ENCODE results near the gene AFAP1. TPM values are rescaled to one million over a fixed set of nuclear protein-coding genes. Genes with fewer than 3 reads are reported as not detected.

Gene AFAP1
- polyA plus RNA-seq, 1 donor (not counting 4 experiments of a cell fraction or from before 2014, with no cell fraction given): 7.6 TPM

DNA sequence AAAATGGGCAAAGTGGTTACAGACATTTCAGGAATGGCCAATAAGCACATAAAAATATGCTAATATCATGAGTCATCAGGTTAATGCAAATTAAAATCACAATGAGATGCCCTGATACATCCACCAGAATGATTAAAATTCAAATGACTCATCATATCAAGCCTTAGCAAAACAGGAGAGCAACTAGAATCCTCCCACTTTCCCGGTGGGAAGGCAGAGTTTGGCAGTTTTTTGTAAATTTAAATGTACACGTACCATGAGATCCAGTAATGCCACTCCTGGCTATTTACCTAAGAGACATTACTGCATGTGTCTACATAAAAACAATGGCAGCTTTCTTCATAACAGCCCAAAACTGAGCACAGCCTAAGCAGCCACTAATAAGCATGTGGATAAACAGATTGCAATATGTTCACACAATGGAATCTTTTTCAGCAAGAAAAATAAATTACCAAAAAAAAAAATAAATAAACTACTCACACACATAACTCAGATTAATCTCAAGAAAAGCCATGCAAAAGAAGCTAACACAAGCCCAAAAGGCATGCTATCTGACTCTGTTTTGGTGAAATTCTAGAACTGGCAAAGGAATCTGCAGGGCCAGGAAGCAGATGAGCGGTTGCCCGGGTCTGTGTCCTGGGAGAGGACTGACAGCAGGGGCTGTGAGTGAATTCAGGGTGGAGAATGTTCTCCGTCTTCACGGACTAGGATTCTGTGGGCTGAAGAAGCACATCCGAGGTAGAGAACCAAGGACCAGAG, 48.8 kb downstream of the AFAP1 start:
- dilution Hi-C loops (cut with MboI; ENCODE audit: extremely low pct_ligation_motif_present, low sequenced_read_pairs): no loop called here
- no peaks in the 10 kb centered on the region for H3K27me3 ChIP-seq (ENCODE audit: control insufficient read depth, extremely low read depth, insufficient read depth, low read length)
- H3K36me3 ChIP-seq (ENCODE audit: control insufficient read depth in 2 of 2, extremely low read depth in 1 of 2, insufficient read depth in 2 of 2, low read length in 2 of 2): no peaks in the 10 kb centered on the region
- peak; percentile 74 for FAIRE-seq
- peaks cover 29% of the 10 kb centered on the region for H3K4me1 ChIP-seq (ENCODE audit: control insufficient read depth, extremely low read depth, insufficient read depth, low read length)
- TF ChIP-seq, protein P1, sequence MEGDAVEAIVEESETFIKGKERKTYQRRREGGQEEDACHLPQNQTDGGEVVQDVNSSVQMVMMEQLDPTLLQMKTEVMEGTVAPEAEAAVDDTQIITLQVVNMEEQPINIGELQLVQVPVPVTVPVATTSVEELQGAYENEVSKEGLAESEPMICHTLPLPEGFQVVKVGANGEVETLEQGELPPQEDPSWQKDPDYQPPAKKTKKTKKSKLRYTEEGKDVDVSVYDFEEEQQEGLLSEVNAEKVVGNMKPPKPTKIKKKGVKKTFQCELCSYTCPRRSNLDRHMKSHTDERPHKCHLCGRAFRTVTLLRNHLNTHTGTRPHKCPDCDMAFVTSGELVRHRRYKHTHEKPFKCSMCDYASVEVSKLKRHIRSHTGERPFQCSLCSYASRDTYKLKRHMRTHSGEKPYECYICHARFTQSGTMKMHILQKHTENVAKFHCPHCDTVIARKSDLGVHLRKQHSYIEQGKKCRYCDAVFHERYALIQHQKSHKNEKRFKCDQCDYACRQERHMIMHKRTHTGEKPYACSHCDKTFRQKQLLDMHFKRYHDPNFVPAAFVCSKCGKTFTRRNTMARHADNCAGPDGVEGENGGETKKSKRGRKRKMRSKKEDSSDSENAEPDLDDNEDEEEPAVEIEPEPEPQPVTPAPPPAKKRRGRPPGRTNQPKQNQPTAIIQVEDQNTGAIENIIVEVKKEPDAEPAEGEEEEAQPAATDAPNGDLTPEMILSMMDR (optimal IDR thresholded peaks at IDR 0.05 in 1 of 3, IDR thresholded peaks at IDR 0.05 in 1 of 3, conservative IDR thresholded peaks at IDR 0.05 in 1 of 3; ENCODE audit: extremely low read depth in 1 of 3, insufficient read depth in 2 of 3, low read length in 3 of 3): no peak
- TF ChIP-seq EZH2 (IDR thresholded peaks at IDR 0.05; ENCODE audit: low read length): no peak
- H3K27ac ChIP-seq (ENCODE audit: control insufficient read depth, insufficient read depth, low read length): peak overlapping the region; percentile 71
- H2AFZ ChIP-seq (ENCODE audit: control insufficient read depth, low read length): no peak overlapping the region
- H3K4me3 ChIP-seq (ENCODE audit: control insufficient read depth in 2 of 3, extremely low read depth in 1 of 3, insufficient read depth in 2 of 3, low read depth in 1 of 3, low read length in 3 of 3): no peak overlapping the region
- H3K9me1 ChIP-seq (ENCODE audit: control insufficient read depth, extremely low read depth, insufficient read depth, low read length): no peaks in the 10 kb centered on the region
- no peaks in the 10 kb centered on the region for H4K20me1 ChIP-seq (ENCODE audit: control insufficient read depth, extremely low read depth, insufficient read depth, low read length)
- peaks cover 71% of the 10 kb centered on the region for H3K79me2 ChIP-seq (ENCODE audit: control insufficient read depth, insufficient read depth, low read length)
- no peaks in the 10 kb centered on the region for H3K9me3 ChIP-seq (ENCODE audit: control insufficient read depth, low read depth, low read length)
- no peak overlapping the region for H3K9ac ChIP-seq (ENCODE audit: control insufficient read depth, extremely low read depth, insufficient read depth, low read length)
- H3K4me2 ChIP-seq (ENCODE audit: control insufficient read depth, extremely low read depth, insufficient read depth, low read depth, low read length): peak overlapping the region; percentile 36
- DNase-seq (ENCODE audit: low read depth, low spot score): peak; percentile 48

GRCh38 chr4:7887436-7887835, 52.2 kb downstream of the AFAP1 start:
- no peak overlapping the region for H3K4me2 ChIP-seq (ENCODE audit: control insufficient read depth, extremely low read depth, insufficient read depth, low read depth, low read length)
- FAIRE-seq (no peak), DNase-seq (ENCODE audit: low read depth, low spot score) (no peak)
- no peak overlapping the region for H2AFZ ChIP-seq (ENCODE audit: control insufficient read depth, low read length)
- dilution Hi-C loops (cut with MboI; ENCODE audit: extremely low pct_ligation_motif_present, low sequenced_read_pairs): no loop called here
- H3K4me1 ChIP-seq (ENCODE audit: control insufficient read depth, extremely low read depth, insufficient read depth, low read length): peaks cover 22% of the 10 kb centered on the region
- no peaks in the 10 kb centered on the region for H3K9me1 ChIP-seq (ENCODE audit: control insufficient read depth, extremely low read depth, insufficient read depth, low read length)
- peaks cover 71% of the 10 kb centered on the region for H3K79me2 ChIP-seq (ENCODE audit: control insufficient read depth, insufficient read depth, low read length)
- no peaks in the 10 kb centered on the region for H3K27me3 ChIP-seq (ENCODE audit: control insufficient read depth, extremely low read depth, insufficient read depth, low read length)
- no peak overlapping the region for H3K9ac ChIP-seq (ENCODE audit: control insufficient read depth, extremely low read depth, insufficient read depth, low read length)
- H3K27ac ChIP-seq (ENCODE audit: control insufficient read depth, insufficient read depth, low read length): no peak overlapping the region
- no peaks in the 10 kb centered on the region for H3K9me3 ChIP-seq (ENCODE audit: control insufficient read depth, low read depth, low read length)
- H3K36me3 ChIP-seq (ENCODE audit: control insufficient read depth in 2 of 2, extremely low read depth in 1 of 2, insufficient read depth in 2 of 2, low read length in 2 of 2): no peaks in the 10 kb centered on the region
- no peak overlapping the region for H3K4me3 ChIP-seq (ENCODE audit: control insufficient read depth in 2 of 3, extremely low read depth in 1 of 3, insufficient read depth in 2 of 3, low read depth in 1 of 3, low read length in 3 of 3)
- TF ChIP-seq EZH2 (IDR thresholded peaks at IDR 0.05; ENCODE audit: low read length): no peak
- TF ChIP-seq, protein P1 (optimal IDR thresholded peaks at IDR 0.05 in 1 of 3, IDR thresholded peaks at IDR 0.05 in 1 of 3, conservative IDR thresholded peaks at IDR 0.05 in 1 of 3; ENCODE audit: extremely low read depth in 1 of 3, insufficient read depth in 2 of 3, low read length in 3 of 3): no peak
- no peaks in the 10 kb centered on the region for H4K20me1 ChIP-seq (ENCODE audit: control insufficient read depth, extremely low read depth, insufficient read depth, low read length)
